KOPT-K1 (cell line): ENCODE measurements around the gene TNS3.

ENCODE experiments used
- H3K27ac ChIP-seq: fragments of 200-600 bp; sonication (generic); 2 replicates; pipeline ENCODE4 v1.5.1; 2016; ENCODE audit warnings: antibody characterized with exemption, mild to moderate bottlenecking, low read depth, low read length; ENCODE audit not compliant: poor library complexity, severe bottlenecking
- H3K36me3 ChIP-seq: fragments of 200-600 bp; sonication (generic); 2 replicates; pipeline ENCODE4 v1.5.1; 2017; ENCODE audit warnings: antibody characterized with exemption, mild to moderate bottlenecking, low read length, moderate library complexity; ENCODE audit not compliant: insufficient read depth
- H3K9me3 ChIP-seq: fragments of 200-600 bp; sonication (generic); 2 replicates; pipeline ENCODE4 v1.5.1; 2017; ENCODE audit warnings: antibody characterized with exemption, low read length, mild to moderate bottlenecking; ENCODE audit not compliant: insufficient read depth, poor library complexity, severe bottlenecking

The TNS3 gene

GRCh38 chr7:47496056-47496665, 85.8 kb downstream of the TNS3 start:
- Histone ChIP-seq H3K36me3 (no peaks in the 10 kb centered on the region), H3K9me3 (no peaks in the 10 kb centered on the region), H3K27ac (no peak overlapping the region)

- no peaks in the 10 kb centered on the region for H3K36me3 ChIP-seq
- H3K27ac ChIP-seq: no peak overlapping the region
- peaks cover 6% of the 10 kb centered on the region for H3K9me3 ChIP-seq
Measured at GRCh38 chr7:47493976-47494911, 87.7 kb downstream of the TNS3 start.

GRCh38 chr7:47492716-47493325, 89.1 kb downstream of the TNS3 start:
- Histone ChIP-seq H3K9me3 (peaks cover 6% of the 10 kb centered on the region), H3K36me3 (no peaks in the 10 kb centered on the region), H3K27ac (no peak overlapping the region)

DNA sequence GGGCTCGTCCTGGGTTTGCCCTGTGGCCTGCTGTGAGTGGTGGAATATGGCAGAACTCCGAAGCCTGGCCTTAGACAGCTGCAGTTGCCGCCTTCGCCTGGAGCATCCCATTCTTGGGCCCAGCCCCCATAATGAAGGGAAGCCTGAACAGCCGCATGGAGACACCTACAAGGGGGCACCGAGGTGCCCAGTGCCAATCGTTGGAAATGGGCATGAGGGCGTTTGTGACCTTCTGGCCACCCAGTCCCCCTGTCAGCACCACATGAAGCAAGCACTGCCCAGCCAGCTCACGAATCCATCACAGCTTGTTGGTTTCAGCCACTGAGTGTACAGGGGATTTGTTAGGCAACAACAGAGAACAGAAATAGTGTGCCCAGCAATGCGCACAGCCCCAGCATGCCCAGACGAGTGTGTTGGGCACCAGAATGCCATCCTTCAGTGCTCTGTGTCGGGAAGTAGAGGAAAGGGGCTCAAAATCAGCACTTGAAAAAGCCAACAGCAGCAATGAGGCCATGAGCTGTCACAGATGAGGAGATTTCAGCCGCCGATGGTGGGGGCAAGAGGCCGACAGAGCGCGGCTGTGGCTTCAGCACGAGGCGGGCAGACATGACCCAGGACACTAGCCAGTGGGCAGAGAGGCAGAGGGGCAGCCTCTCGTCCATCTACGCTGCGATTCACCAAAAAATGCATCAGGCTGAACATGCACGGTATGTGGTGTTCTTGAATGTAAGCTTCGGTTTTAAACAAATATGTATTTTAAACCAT, 91.2 kb downstream of the TNS3 start:
- no peak overlapping the region for H3K27ac ChIP-seq
- no peaks in the 10 kb centered on the region for H3K36me3 ChIP-seq
- H3K9me3 ChIP-seq: peaks cover 6% of the 10 kb centered on the region

DNA sequence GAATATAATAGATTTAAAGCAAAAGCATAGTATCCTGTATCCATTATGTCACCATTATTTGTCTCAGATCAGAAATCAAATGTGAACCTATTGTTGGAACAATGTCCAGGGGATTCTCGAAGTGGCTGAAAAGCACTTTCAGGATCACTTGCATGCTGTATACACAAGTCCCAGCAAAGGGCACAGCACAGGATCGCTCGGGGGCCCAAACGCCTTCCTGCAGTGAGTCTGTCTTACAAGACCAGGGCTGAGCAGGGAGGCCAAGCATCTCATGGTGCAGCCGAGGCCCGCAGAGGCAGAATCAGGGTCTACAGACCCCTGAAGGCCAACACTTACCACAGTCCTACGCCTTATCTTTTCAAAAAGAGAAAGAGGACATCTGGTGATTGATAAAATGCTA, 92.3 kb downstream of the TNS3 start:
- Histone ChIP-seq H3K27ac (no peak overlapping the region), H3K9me3 (peaks cover 11% of the 10 kb centered on the region), H3K36me3 (no peaks in the 10 kb centered on the region)

DNA sequence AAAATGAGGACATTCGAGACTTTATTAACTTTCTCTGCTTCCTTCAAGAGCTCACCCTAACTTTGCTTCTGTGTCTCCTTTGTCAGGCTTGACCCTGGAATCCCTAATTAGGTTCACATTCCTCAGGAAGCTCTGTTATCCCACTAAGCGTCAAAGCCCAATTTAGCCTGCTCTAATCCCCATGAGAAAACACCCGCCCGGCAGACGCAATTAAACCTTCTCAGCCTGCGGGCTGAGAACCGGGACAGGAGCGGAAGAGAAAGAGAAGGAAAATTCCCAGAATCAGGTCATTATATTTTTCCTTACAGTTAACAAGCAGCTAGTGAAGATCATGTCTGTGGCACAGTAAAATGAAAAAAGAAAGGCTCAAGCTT, 93.0 kb downstream of the TNS3 start:
- no peak overlapping the region for H3K27ac ChIP-seq
- no peaks in the 10 kb centered on the region for H3K36me3 ChIP-seq
- peaks cover 16% of the 10 kb centered on the region for H3K9me3 ChIP-seq

GRCh38 chr7:47488201-47488968, 93.5 kb downstream of the TNS3 start:
- H3K9me3 ChIP-seq: peaks cover 16% of the 10 kb centered on the region
- H3K27ac ChIP-seq: no peak overlapping the region
- no peaks in the 10 kb centered on the region for H3K36me3 ChIP-seq

DNA sequence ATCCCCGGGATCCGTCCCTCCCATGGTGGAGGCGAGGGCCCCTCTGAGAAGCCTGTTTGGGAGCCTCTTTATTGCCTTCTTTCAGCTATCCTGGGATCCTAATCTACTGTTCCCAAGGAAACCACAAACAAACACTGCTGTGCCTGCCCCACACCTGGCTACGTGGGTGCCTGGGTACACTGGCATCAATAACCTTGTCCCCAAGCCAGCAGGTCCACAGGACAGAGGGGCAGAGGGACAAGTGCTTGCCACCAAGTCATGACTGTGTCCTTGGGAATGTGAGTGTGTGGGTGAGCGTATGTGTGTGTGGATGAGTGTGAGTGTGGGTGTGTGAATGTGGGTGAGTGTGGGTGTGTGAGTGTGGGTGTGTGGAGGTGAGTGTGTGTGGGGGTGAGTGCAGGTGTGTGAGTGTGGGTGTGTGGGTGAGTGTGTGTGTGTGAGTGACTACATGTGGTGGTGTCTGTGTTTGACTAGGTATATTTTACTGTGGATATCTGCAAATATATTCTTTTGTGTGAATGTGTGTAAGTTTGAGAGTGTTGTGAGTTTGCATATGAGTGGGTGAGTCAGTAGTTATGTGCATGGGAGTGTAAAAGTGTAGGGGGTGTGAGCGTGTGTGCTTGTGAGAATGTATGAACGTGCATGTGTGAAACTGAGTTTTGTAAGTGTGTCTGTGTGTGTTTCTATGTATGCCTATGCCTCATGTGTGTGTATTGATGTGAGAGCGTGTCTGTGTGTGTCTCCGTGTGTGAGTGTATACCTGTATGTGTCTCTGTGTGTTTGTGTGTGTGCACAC, 96.1 kb downstream of the TNS3 start:
- Histone ChIP-seq H3K27ac (no peak overlapping the region), H3K36me3 (no peaks in the 10 kb centered on the region), H3K9me3 (peaks cover 16% of the 10 kb centered on the region)

- Histone ChIP-seq H3K27ac (no peak overlapping the region), H3K9me3 (peaks cover 10% of the 10 kb centered on the region), H3K36me3 (no peaks in the 10 kb centered on the region)
Measured at GRCh38 chr7:47484923-47485639, 96.8 kb downstream of the TNS3 start.

DNA sequence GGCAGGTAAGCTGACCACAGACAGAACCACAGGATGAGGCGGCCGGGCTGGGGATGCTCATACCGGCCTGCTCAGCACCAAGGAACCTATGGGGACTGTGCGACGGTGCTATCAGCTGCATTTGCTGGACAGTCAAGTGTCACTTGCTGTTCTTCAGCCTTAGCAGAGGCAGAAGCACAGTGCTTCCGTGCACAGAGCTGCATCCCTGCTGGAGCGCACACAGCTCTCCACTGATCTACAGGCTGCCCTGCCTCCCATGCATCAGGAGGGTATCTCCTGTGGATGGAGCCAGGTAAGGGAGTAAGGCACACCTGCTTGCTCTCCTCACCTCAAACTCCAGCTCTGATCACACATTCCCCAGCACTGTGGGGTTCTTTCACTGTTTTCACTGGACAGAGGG, 97.5 kb downstream of the TNS3 start:
- peaks cover 10% of the 10 kb centered on the region for H3K9me3 ChIP-seq
- H3K27ac ChIP-seq: no peak overlapping the region
- no peaks in the 10 kb centered on the region for H3K36me3 ChIP-seq

- Histone ChIP-seq H3K9me3 (peaks cover 10% of the 10 kb centered on the region), H3K27ac (no peak overlapping the region), H3K36me3 (no peaks in the 10 kb centered on the region)
Measured at GRCh38 chr7:47483604-47484273, 98.2 kb downstream of the TNS3 start.

DNA sequence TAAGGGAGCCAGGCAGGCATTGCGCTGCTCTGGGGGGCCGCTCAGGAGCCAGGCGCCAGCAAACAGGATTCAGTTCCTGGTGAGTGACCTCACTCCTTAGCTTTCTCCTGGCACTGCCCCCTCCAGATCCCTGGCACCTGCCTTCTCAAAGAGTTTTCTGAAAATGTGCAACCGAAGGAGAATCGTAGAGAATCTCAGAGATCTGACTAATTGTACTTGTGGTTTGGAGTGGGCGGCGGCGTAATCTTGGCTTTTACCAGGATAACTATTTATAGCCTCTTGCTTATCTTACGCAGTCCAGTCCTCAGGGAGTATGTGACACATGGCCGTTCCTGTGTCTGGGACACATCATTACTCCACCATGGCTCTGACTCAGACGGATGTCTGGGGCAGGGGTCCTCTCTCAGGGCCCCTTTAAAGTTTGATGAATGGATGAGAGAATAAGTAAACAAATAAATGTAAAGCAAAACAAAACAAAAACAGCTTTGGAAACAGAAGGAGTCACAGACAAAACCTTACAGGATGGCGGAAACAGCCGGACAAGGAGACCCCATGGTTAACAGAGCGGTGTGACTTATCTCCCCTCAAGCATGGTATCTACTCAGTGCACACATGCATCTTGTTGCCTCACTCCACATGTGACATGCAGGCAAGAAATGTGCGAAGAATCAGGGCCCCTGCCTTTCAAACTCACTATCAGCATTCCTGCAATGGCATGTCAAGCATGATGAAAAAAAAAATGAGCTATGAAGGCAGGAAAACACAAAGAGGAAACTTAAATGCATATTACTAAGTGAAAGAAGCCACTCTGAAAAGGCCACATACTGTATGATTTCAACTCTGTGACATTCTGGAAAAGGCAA, 99.7 kb downstream of the TNS3 start:
- H3K27ac ChIP-seq: no peak overlapping the region
- H3K36me3 ChIP-seq: no peaks in the 10 kb centered on the region
- H3K9me3 ChIP-seq: peaks cover 10% of the 10 kb centered on the region
